ENCODE data around the gene IMPA2.

GRCh38 chr18:11953113-11953512, 28.2 kb upstream of the IMPA2 start:
- TF ChIP-seq CTCF (conservative IDR thresholded peaks at IDR 0.05; ENCODE audit: low read length) (no peak), EZH2phosphoT487 (IDR thresholded peaks at IDR 0.05; ENCODE audit: borderline replicate concordance) (no peak)
